Measurements from ENCODE around the gene BBS10.

DNA sequence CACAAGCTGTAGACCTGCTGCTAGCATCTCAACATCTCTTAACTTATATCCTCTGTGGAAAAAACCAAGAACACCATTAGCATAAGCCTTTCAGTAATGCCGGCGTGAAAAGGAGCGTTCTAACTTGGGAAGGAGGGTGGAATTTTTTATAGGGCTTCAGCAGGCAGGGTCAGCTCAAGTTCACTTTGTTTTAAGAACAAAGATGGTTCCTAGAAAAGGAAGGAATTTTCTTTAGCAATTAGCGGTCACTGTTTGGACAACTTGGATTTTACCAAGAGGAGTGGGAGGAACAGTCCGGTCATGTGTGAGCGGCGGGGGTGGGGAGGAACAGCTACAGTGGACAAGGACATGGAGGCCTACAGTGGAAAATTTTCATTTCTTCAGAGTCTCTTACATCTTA is 35.9 kb downstream of the BBS10 start:
- TF ChIP-seq, protein P1, sequence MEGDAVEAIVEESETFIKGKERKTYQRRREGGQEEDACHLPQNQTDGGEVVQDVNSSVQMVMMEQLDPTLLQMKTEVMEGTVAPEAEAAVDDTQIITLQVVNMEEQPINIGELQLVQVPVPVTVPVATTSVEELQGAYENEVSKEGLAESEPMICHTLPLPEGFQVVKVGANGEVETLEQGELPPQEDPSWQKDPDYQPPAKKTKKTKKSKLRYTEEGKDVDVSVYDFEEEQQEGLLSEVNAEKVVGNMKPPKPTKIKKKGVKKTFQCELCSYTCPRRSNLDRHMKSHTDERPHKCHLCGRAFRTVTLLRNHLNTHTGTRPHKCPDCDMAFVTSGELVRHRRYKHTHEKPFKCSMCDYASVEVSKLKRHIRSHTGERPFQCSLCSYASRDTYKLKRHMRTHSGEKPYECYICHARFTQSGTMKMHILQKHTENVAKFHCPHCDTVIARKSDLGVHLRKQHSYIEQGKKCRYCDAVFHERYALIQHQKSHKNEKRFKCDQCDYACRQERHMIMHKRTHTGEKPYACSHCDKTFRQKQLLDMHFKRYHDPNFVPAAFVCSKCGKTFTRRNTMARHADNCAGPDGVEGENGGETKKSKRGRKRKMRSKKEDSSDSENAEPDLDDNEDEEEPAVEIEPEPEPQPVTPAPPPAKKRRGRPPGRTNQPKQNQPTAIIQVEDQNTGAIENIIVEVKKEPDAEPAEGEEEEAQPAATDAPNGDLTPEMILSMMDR (IDR thresholded peaks at IDR 0.05), result no peak
- TF ChIP-seq POLR2A (IDR thresholded peaks at IDR 0.05), result no peak

All from adrenal gland (tissue), 5 donors.